ENCODE results near the gene PIP4K2B. TPM values are rescaled to one million over a fixed set of nuclear protein-coding genes. Genes with fewer than 3 reads are reported as not detected.
"Not testable (repeated sequence)": the region's sequence is repeated elsewhere in the genome, so short reads cannot be mapped to it uniquely, and the experiment has no call there.

Gene PIP4K2B
- total RNA-seq, 1 donor from 2014 or later: 21.9 TPM

- peaks cover 1% of the 10 kb centered on the region for H3K36me3 ChIP-seq (ENCODE audit: control insufficient read depth, insufficient read depth, low read length)
- no peak for FAIRE-seq
- peak; percentile 77 for DNase-seq (ENCODE audit: low read depth)
- H3K27me3 ChIP-seq (ENCODE audit: control insufficient read depth, insufficient read depth, low read length): no peaks in the 10 kb centered on the region
- no peak overlapping the region for H3K4me3 ChIP-seq (ENCODE audit: low read depth, low read length)
- TF ChIP-seq, protein P1, sequence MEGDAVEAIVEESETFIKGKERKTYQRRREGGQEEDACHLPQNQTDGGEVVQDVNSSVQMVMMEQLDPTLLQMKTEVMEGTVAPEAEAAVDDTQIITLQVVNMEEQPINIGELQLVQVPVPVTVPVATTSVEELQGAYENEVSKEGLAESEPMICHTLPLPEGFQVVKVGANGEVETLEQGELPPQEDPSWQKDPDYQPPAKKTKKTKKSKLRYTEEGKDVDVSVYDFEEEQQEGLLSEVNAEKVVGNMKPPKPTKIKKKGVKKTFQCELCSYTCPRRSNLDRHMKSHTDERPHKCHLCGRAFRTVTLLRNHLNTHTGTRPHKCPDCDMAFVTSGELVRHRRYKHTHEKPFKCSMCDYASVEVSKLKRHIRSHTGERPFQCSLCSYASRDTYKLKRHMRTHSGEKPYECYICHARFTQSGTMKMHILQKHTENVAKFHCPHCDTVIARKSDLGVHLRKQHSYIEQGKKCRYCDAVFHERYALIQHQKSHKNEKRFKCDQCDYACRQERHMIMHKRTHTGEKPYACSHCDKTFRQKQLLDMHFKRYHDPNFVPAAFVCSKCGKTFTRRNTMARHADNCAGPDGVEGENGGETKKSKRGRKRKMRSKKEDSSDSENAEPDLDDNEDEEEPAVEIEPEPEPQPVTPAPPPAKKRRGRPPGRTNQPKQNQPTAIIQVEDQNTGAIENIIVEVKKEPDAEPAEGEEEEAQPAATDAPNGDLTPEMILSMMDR (IDR thresholded peaks at IDR 0.05; ENCODE audit: insufficient read depth, low read length, severe bottlenecking): no peak
These were observed 2.2 kb downstream of the PIP4K2B start for GRCh38 chr17:38797158-38797490.

DNA sequence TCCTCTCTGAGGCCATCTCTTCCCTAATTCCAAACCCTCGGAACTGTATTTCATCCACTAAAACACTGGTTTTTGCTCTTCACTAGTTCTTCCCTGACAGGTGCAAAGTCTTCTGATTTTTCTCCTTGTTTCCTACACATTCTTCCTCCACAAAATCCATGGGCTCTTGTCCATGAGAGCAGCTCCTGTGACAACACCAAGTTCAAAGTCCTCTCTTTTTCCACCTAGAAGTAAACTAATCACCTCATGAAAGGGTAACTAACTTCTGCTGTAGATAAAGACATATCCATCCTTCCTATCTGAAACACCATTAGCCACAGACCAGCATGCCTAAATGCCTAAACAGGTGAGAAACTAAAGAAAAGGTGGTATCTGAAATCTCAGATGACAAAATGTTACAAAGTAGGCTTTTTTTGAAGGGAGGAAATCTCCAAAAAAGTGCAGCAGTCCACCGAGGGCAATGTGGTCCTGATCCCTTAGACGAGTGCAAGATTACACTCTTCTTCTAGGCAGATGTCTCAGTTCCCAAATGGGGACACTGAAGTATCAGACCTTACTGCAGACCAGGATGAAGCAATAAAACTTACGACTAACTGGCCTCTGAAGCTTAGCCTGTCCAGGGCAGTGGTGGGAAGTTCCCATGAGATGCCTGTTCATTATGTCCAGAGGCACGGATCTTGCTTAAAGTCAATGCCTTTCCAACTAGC is 2.8 kb downstream of the PIP4K2B start:
- no peaks in the 10 kb centered on the region for H3K27me3 ChIP-seq (ENCODE audit: control insufficient read depth, insufficient read depth, low read length)
- H3K4me3 ChIP-seq (ENCODE audit: low read depth, low read length): no peak overlapping the region
- peaks cover 1% of the 10 kb centered on the region for H3K36me3 ChIP-seq (ENCODE audit: control insufficient read depth, insufficient read depth, low read length)
- DNase-seq (ENCODE audit: low read depth) (no peak), FAIRE-seq (no peak)
- TF ChIP-seq, protein P1 (IDR thresholded peaks at IDR 0.05; ENCODE audit: insufficient read depth, low read length, severe bottlenecking): no peak

DNA sequence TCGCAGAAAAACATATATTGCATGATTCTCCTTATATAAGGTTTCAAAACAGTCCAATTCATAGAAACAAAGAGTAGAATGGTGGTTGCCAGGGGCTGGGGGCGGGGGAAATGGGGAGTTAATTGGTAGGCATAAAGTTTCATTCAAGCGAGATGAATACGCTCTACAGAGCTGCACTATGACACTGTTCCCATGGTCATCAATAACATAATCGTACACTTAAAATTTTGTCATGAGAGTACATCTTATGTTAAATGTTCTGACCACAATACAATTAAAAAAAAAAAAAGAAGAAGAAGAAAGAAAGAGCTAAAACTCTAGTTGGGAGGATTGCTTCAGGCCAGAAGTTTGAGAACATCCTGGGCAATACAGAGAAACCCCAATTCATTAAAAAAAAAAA is 5.1 kb downstream of the PIP4K2B start:
- H3K27me3 ChIP-seq (ENCODE audit: control insufficient read depth, insufficient read depth, low read length): no peaks in the 10 kb centered on the region
- no peak overlapping the region for H3K4me3 ChIP-seq (ENCODE audit: low read depth, low read length)
- TF ChIP-seq, protein P1 (IDR thresholded peaks at IDR 0.05; ENCODE audit: insufficient read depth, low read length, severe bottlenecking): no peak
- FAIRE-seq (no peak), DNase-seq (ENCODE audit: low read depth) (no peak)
- peaks cover 1% of the 10 kb centered on the region for H3K36me3 ChIP-seq (ENCODE audit: control insufficient read depth, insufficient read depth, low read length)

- Histone ChIP-seq H3K4me3 (ENCODE audit: low read depth, low read length) (no peak overlapping the region), H3K36me3 (ENCODE audit: control insufficient read depth, insufficient read depth, low read length) (peaks cover 1% of the 10 kb centered on the region), H3K27me3 (ENCODE audit: control insufficient read depth, insufficient read depth, low read length) (no peaks in the 10 kb centered on the region)
- DNase-seq (ENCODE audit: low read depth) (no peak), FAIRE-seq (no peak)
- TF ChIP-seq, protein P1 (IDR thresholded peaks at IDR 0.05; ENCODE audit: insufficient read depth, low read length, severe bottlenecking): no peak
These were observed 8.2 kb downstream of the PIP4K2B start for GRCh38 chr17:38791162-38791561.

- not testable (repeated sequence) for DNase-seq (ENCODE audit: low read depth); H3K27me3 ChIP-seq (ENCODE audit: control insufficient read depth, insufficient read depth, low read length); H3K4me3 ChIP-seq (ENCODE audit: low read depth, low read length); H3K36me3 ChIP-seq (ENCODE audit: control insufficient read depth, insufficient read depth, low read length); FAIRE-seq
These were observed 9.1 kb downstream of the PIP4K2B start for GRCh38 chr17:38790148-38790707.

DNA sequence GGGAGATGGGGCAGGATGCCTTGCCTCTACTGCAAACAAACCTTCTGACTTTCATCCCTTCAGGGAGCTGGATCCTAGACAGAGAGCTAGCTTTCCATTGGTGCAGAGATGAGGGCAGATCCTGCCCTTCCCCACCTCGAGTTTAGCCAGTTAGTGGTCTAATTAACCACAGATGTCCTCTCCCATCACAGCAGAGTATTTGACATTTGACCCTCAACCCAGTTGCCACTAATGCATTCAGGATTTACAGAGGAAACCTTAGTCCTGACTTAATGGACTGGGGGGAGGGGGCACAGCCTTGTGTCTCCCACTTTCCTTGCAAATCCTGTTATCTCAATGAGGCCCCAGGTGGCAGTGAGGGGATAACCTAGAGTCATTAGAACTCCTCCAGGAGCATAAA is 10.2 kb downstream of the PIP4K2B start:
- TF ChIP-seq, protein P1 (IDR thresholded peaks at IDR 0.05; ENCODE audit: insufficient read depth, low read length, severe bottlenecking): no peak
- peaks cover 9% of the 10 kb centered on the region for H3K36me3 ChIP-seq (ENCODE audit: control insufficient read depth, insufficient read depth, low read length)
- no peaks in the 10 kb centered on the region for H3K27me3 ChIP-seq (ENCODE audit: control insufficient read depth, insufficient read depth, low read length)
- DNase-seq (ENCODE audit: low read depth): no peak
- H3K4me3 ChIP-seq (ENCODE audit: low read depth, low read length): no peak overlapping the region
- no peak for FAIRE-seq

GRCh38 chr17:38787999-38788398 is 11.4 kb downstream of the PIP4K2B start:
- not testable (repeated sequence) for H3K27me3 ChIP-seq (ENCODE audit: control insufficient read depth, insufficient read depth, low read length); H3K4me3 ChIP-seq (ENCODE audit: low read depth, low read length); FAIRE-seq; DNase-seq (ENCODE audit: low read depth)
- peaks cover 15% of the 10 kb centered on the region for H3K36me3 ChIP-seq (ENCODE audit: control insufficient read depth, insufficient read depth, low read length)

Data from bronchial epithelial cell (primary cell).